PFSK-1 (cell line): ENCODE data around the gene CCL3.

Experiments used
- POLR2AphosphoS5 ChIP-seq: IDR thresholded peaks from 2 replicates; pipeline ENCODE4 v1.6.1; 2012; ENCODE audit warnings: low read depth, mild to moderate bottlenecking, control low read depth, low read length, moderate library complexity
- REST ChIP-seq, 2 experiments: IDR thresholded peaks; 2 replicates each; pipeline versions ENCODE4 v1.6.1 to v1.8.0; 2011 to 2012; ENCODE audit warnings: low read depth in 2 of 2, low read length in 2 of 2, control low read depth in 1 of 2, inconsistent platforms in 1 of 2, mild to moderate bottlenecking in 1 of 2, moderate library complexity in 1 of 2; ENCODE audit not compliant: insufficient read depth in 1 of 2
- SIN3A ChIP-seq: IDR thresholded peaks from 2 replicates; pipeline ENCODE4 v1.6.1; 2012; ENCODE audit warnings: mild to moderate bottlenecking, low read length, moderate library complexity, borderline replicate concordance; ENCODE audit not compliant: insufficient read depth
- TAF1 ChIP-seq: IDR thresholded peaks from 2 replicates; pipeline ENCODE4 v1.6.1; 2012; ENCODE audit warnings: low read length, control low read depth, borderline replicate concordance; ENCODE audit not compliant: insufficient read depth

- no peak for TF ChIP-seq SIN3A
- TF ChIP-seq POLR2AphosphoS5 = no peak
- TF ChIP-seq REST (IDR thresholded peaks at IDR 0.05; ENCODE audit: insufficient read depth in 1 of 2, low read depth in 2 of 2, low read length in 2 of 2) = no peak
- TF ChIP-seq TAF1 = no peak
Measured at GRCh38 chr17:36088670-36089338, 1.1 kb downstream of the CCL3 start.
